22Rv1 (cell line): ENCODE data around the gene NDRG2.

Experiments used
- ZFX ChIP-seq: fragments of 450-650 bp; IDR thresholded peaks from 2 replicates; pipeline ENCODE4 v1.6.1; 2017; ENCODE audit warnings: antibody characterized with exemption, borderline replicate concordance
- TF ChIP-seq, protein P1 (sequence below): fragments of 450-650 bp; IDR thresholded peaks from 2 replicates; pipeline ENCODE4 v1.5.1; 2017; ENCODE audit warnings: mild to moderate bottlenecking

GRCh38 chr14:20976291-20976690 lies 48.6 kb downstream of the NDRG2 start:
- TF ChIP-seq, protein P1, sequence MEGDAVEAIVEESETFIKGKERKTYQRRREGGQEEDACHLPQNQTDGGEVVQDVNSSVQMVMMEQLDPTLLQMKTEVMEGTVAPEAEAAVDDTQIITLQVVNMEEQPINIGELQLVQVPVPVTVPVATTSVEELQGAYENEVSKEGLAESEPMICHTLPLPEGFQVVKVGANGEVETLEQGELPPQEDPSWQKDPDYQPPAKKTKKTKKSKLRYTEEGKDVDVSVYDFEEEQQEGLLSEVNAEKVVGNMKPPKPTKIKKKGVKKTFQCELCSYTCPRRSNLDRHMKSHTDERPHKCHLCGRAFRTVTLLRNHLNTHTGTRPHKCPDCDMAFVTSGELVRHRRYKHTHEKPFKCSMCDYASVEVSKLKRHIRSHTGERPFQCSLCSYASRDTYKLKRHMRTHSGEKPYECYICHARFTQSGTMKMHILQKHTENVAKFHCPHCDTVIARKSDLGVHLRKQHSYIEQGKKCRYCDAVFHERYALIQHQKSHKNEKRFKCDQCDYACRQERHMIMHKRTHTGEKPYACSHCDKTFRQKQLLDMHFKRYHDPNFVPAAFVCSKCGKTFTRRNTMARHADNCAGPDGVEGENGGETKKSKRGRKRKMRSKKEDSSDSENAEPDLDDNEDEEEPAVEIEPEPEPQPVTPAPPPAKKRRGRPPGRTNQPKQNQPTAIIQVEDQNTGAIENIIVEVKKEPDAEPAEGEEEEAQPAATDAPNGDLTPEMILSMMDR, result no peak
- TF ChIP-seq ZFX, result no peak
